NCI-H2029 treated with DMSO at 0.1 percent for 48 hours (cell line): ENCODE data around the gene MFAP4.
A peak's percentile ranks its signal among the peaks of the same experiment; 100 is the strongest.

Experiments used
- DNase-seq: peaks from one replicate; lab custom pipeline; 2025; lab: John Stamatoyannopoulos, UW

Gene MFAP4

GRCh38 chr17:19410091-19410490, 23.1 kb upstream of the MFAP4 start:
- no peak for DNase-seq

DNA sequence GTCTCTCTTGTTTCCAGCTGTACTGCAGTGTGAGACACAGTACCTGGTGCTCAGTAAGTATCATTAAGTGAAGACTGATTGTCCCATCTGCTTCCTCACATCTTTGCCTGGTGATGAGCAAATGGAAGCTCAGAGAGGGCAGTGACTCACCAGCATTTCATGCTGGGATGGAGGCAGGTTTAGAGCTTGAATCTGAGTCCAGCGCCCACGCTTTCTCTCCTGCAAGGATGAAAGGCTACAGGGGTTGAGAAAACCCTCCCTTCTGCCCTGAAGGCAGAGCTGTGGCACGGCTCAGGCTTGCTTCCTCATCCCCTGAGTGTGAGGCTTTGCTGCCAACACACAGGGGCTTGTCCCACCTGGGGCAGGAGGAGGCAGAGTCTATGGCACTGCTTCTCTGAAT, 22.5 kb upstream of the MFAP4 start:
- DNase-seq, result no peak

GRCh38 chr17:19409066-19409465, 22.1 kb upstream of the MFAP4 start:
- no peak for DNase-seq

GRCh38 chr17:19408346-19408710, 21.3 kb upstream of the MFAP4 start:
- no peak for DNase-seq

GRCh38 chr17:19407601-19408345, 20.8 kb upstream of the MFAP4 start:
- DNase-seq, result no peak

GRCh38 chr17:19405114-19405513, 18.1 kb upstream of the MFAP4 start:
- no peak for DNase-seq

- no peak for DNase-seq
Measured at GRCh38 chr17:19404264-19404663, 17.3 kb upstream of the MFAP4 start.

DNA sequence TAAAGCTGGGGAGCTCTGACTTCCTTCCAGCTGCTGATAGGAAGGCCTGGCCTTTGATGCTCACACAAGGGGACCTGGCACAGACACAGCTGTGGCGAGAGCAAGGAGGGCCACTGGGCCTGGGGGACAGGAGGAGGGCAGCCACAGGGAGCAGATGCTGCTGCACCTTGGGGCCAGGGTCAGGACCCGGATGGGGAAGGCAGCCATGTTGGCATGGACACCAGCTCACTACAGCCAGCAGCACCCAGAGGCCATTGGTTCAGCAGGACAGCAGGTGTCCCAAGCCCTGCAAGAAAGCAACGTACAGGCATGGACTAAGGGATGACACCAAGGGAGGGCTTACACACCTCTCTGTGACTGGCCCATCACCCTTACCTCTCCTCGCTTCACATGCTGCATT, 16.0 kb upstream of the MFAP4 start:
- DNase-seq, result no peak

- DNase-seq, result no peak
Measured at GRCh38 chr17:19402171-19402570, 15.2 kb upstream of the MFAP4 start.

- no peak for DNase-seq
Measured at GRCh38 chr17:19401321-19402010, 14.5 kb upstream of the MFAP4 start.

GRCh38 chr17:19399750-19400450, 12.9 kb upstream of the MFAP4 start:
- no peak for DNase-seq

GRCh38 chr17:19398301-19399181, 11.6 kb upstream of the MFAP4 start:
- peak; percentile 29 for DNase-seq

GRCh38 chr17:19397556-19398041, 10.6 kb upstream of the MFAP4 start:
- DNase-seq, result no peak

DNA sequence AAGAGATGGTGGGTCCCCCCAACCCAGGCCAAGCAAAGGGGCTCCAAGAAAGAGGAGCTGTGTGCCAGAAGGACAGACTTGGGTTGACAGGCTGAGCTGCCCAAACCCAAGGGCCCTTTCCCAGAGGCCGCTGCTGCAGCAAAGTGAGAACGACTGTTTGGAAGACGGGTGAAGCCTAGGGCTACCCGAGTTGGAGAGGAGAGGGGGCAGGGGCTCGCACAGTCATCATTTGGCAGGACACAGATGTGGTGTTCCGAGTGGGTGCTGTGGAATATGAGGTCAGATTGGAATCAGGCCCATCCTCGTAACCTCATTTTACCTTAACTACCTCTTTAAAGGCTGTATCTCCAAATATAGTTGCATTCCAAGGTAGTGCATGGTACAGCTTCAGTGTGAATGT, 5.3 kb upstream of the MFAP4 start:
- no peak for DNase-seq

DNA sequence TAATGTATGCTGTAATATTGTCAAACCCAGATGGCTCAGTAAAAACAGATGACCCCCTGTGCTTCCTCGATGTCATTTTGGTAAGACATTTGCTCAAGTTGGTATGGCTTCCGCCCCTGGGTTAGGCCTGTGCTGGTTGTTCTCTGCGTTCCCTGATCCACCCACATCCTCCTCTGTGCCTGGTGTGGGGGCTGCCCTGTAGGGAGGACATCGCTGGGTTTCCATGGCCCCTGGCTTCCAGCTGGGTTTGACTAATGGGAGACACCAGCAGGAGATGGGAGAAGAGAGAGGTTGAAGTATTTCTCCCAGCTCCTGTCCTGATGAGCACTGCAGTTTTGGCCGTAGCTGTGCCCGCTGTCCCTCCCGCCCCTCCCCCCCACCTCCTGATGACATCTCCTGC, 4.4 kb upstream of the MFAP4 start:
- no peak for DNase-seq

GRCh38 chr17:19390951-19391350, 4.0 kb upstream of the MFAP4 start:
- no peak for DNase-seq

DNA sequence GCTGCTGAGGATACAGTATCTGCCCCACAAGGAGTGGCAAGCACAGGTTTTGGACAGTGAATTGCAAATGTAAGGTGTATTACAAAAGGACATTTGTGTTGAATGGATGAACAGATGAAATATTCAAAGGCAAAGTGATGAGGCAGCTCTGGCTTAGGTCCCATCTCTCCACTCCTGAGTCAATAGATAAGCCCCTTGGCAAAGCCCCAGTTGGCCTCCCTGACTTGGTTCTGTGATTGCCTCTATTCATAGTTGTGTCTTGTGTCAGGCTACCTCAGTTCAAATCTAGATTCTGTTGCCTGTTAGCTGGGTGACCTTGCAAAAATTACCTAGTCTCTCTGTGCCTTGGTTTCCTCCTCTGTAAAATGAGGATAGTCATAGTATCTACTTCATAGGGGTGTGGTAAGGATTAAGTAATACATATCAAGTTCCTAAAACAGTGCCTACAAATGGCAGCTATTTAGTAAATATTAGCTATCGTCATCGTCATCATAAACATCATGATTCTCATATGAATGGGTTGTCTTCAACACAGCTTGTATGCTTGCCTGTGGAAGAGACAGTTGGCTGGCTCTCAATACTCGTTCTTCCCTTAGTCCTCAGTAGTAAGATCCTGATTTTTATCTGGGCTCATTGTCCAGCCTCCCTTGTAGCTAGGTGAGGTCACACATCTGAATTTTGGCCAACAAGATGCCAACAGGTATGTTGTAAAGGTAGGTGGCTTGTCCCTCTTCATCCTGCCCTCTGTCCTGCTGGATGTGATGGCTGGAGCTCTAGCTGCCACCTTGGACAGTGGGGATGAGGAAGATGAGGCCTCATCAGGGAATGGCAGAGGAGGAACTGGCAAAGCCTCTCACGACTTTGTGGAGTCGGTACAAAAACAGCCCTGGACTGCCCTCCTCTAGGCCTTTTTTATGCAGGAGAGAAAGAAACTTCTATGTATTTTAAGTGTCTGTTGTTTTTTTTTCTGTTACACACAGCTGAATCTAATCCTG, 2.1 kb upstream of the MFAP4 start:
- no peak for DNase-seq

GRCh38 chr17:19387921-19388521, 1.0 kb upstream of the MFAP4 start:
- DNase-seq, result no peak

GRCh38 chr17:19386051-19386929, 700 bp downstream of the MFAP4 start:
- no peak for DNase-seq
